Retinal pigment epithelial cell (primary cell): ENCODE measurements around the gene VASP.

Source experiments
- DNase-seq: peaks from one replicate; pipeline ENCODE4 v3.0.0-alpha.2; 2010; ENCODE audit warnings: low read depth
- H3K4me3 ChIP-seq: 2 replicates; pipeline ENCODE4 v1.5.1; 2011; ENCODE audit warnings: mild to moderate bottlenecking, low read length, control low read depth, moderate library complexity
- CTCF ChIP-seq: conservative IDR thresholded peaks from 2 replicates; pipeline ENCODE4 v1.5.1; 2011; ENCODE audit warnings: low read depth, low read length, control low read depth, inconsistent platforms

The VASP gene

GRCh38 chr19:45539459-45539858 is 32.2 kb downstream of the VASP start:
- DNase-seq, result no peak
- TF ChIP-seq CTCF, result no peak

DNA sequence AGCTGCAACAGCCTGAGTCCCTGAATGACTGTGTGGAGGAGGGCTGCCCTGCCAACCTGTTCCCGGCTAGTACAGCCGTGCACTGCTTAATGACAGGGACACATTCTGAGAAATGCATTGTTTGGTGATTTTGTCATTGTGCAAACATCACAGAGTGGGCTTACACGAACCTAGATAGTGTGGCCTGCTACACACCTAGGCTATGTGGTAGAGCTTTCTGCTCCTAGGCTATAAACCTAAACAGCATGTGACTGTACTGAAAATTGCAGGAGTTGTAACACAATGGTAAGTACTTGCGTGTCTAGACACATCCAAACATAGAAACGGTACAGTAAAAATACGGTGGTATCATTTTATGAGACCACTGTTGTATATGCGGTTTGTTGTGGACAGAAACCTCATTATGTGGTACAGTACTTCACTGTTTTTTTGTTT is 35.0 kb downstream of the VASP start:
- no peak for TF ChIP-seq CTCF
- DNase-seq, result no peak
- H3K4me3 ChIP-seq, result no peak overlapping the region

More at GRCh38 chr19:45539459-45539858, 32.2 kb downstream of the VASP start:
- no peak overlapping the region for H3K4me3 ChIP-seq

GRCh38 chr19:45547211-45547770 is 40.0 kb downstream of the VASP start:
- no peak overlapping the region for H3K4me3 ChIP-seq
- no peak for DNase-seq
- no peak for TF ChIP-seq CTCF

DNA sequence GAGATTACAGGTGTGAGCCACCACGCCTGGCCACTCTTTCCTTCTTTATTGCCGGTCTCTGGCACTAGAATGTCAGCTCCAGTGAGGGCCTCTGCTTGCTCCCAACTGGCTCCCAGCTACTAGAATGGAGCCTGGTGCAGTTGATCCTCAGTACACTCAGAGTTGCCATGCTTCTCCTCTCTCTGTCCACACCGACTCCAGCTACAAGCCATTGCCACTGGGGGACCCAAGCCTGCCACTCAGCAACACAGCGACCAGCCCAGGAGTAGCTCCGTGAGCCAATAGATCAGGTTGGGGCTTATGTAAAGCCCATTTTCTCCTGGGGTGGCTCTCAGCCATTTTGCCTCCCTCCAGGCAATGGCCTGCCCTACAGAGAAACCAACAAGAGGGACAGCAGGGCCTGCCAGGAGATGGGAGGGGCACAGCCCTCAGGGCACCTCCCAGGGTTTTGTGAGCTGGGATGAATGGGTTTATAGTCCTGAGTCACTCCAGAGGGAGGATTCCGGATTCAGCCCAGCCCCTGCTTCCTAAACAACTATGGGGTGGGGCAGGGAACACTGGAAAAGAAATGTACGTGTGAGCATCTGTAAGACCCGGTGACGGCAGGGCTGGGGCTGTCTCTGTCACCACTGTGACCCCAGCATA is 40.8 kb downstream of the VASP start:
- H3K4me3 ChIP-seq, result no peak overlapping the region
- no peak for TF ChIP-seq CTCF
- no peak for DNase-seq

DNA sequence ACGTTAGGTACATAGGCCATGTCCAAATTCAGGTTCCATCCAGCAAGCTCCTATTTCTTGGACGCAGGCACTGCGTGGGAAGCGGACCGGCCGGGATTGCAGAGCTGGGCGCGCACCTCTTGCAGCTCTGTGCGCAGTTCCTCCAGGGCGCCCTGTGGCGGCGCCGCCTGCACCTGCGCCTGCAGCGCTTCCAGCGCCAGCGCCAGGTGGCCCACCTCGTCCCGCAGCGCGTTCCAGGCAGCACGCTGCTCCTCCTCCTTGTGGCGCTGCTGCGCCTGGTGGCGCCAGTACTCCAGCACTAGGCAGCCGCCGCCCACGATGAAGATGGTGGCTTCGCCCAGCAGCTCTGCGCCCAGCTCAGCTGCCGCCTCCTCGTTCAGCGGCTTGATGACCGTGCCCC is 46.2 kb downstream of the VASP start:
- DNase-seq, result no peak
- no peak overlapping the region for H3K4me3 ChIP-seq
- TF ChIP-seq CTCF, result no peak

DNA sequence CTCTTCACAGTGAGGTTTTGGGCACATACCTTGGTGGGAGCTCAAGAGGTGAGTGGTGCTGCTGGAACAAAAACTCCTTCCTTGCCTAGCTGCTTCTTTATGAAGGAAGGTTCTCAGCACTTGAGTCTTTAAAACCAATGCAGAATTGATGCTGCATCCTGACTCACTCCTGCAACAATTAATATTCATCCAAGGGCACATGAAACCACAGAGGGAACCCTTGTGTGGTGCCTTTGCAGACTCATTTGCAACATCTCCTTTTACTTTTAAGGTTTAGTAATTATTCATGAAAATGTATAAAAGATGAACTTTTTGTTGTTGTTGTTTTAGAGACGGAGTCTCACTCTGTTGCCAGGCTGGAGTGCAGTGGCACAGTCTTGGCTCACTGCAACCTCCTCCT is 47.2 kb downstream of the VASP start:
- no peak overlapping the region for H3K4me3 ChIP-seq
- no peak for TF ChIP-seq CTCF
- DNase-seq, result no peak

DNA sequence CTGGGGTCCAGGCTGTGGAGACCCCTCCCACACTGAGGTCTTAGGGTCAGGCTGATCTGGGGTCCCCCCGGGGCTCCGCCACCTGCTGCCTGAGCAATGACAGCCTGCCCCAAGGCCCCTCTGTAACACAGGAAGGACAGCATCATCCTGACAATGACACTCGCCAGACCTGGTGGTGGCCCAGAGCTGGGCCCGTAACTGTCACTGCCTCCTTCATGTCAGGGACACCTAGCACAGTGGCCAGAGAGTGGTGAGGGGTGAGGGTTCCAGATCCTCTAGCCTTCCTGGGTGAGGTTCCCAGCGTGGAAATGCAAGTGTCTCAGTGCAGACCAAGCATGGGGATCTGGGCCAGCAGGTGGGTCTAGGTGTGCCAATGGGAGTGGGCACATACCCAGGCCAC is 49.6 kb downstream of the VASP start:
- DNase-seq, result no peak
- no peak for TF ChIP-seq CTCF
- H3K4me3 ChIP-seq, result no peak overlapping the region
